HL-60 (cell line): Measurements from ENCODE around the gene MRPL2.

Source experiments
- DNase-seq, 2 experiments: peaks; one replicate each; pipeline ENCODE4 v3.0.0-alpha.2; 2010 to 2020; ENCODE audit warnings: low read depth in 1 of 2, low spot score in 1 of 2
- H3K27ac ChIP-seq: fragments of 250-450 bp; sonication (Bioruptor Pico); replicated peaks from 2 replicates; pipeline ENCODE4 v1.5.1; 2020; ENCODE audit warnings: mild to moderate bottlenecking, moderate library complexity
- H3K27me3 ChIP-seq: fragments of 250-450 bp; sonication (Bioruptor Pico); 2 replicates; pipeline ENCODE4 v1.5.1; 2021; ENCODE audit warnings: mild to moderate bottlenecking, moderate library complexity; ENCODE audit not compliant: insufficient read depth, poor library complexity, severe bottlenecking
- H3K4me3 ChIP-seq: replicated peaks from 2 replicates; pipeline ENCODE4 v1.5.1; 2011; ENCODE audit warnings: mild to moderate bottlenecking, control low read depth, low read length; ENCODE audit not compliant: insufficient read depth
- CTCF ChIP-seq: IDR thresholded peaks from one replicate; pipeline ENCODE4 v1.5.1; 2011; ENCODE audit warnings: low read length, control low read depth, inconsistent platforms; ENCODE audit not compliant: insufficient read depth
- GABPA ChIP-seq: IDR thresholded peaks from 2 replicates; pipeline ENCODE4 v1.6.1; 2012; ENCODE audit warnings: low read depth
- POLR2AphosphoS5 ChIP-seq: IDR thresholded peaks from 2 replicates; pipeline ENCODE4 v1.6.1; 2012; ENCODE audit warnings: low read depth
- REST ChIP-seq: IDR thresholded peaks from 2 replicates; pipeline ENCODE4 v1.6.1; 2012; ENCODE audit warnings: low read depth; ENCODE audit not compliant: insufficient replicate concordance
- SPI1 ChIP-seq: IDR thresholded peaks from 2 replicates; pipeline ENCODE4 v1.6.1; 2012; ENCODE audit warnings: low read depth, mild to moderate bottlenecking, borderline replicate concordance

Gene MRPL2

GRCh38 chr6:43093436-43094289, 34.4 kb upstream of the MRPL2 start:
- Histone ChIP-seq H3K4me3 (no peak overlapping the region), H3K27me3 (no peaks in the 10 kb centered on the region), H3K27ac (no peak overlapping the region)
- DNase-seq = no peak
- TF ChIP-seq SPI1 = no peak
- no peak for TF ChIP-seq GABPA
- no peak for TF ChIP-seq CTCF
- no peak for TF ChIP-seq REST
- no peak for TF ChIP-seq POLR2AphosphoS5

GRCh38 chr6:43092635-43093034, 33.4 kb upstream of the MRPL2 start:
- no peak for TF ChIP-seq GABPA
- Histone ChIP-seq H3K27me3 (no peaks in the 10 kb centered on the region), H3K4me3 (no peak overlapping the region), H3K27ac (no peak overlapping the region)
- no peak for DNase-seq

- Histone ChIP-seq H3K27me3 (no peaks in the 10 kb centered on the region), H3K27ac (no peak overlapping the region), H3K4me3 (no peak overlapping the region)
- TF ChIP-seq REST = no peak
- TF ChIP-seq POLR2AphosphoS5 = no peak
- no peak for TF ChIP-seq SPI1
- TF ChIP-seq CTCF = no peak
- no peak for TF ChIP-seq GABPA
- no peak for DNase-seq
Measured at GRCh38 chr6:43091436-43091991, 32.3 kb upstream of the MRPL2 start.

- Histone ChIP-seq H3K27me3 (no peaks in the 10 kb centered on the region), H3K27ac (no peak overlapping the region), H3K4me3 (no peak overlapping the region)
- DNase-seq = no peak
- TF ChIP-seq GABPA (no peak), REST (no peak), CTCF (no peak)
Measured at GRCh38 chr6:43091020-43091419, 31.8 kb upstream of the MRPL2 start.
